IPS-18a (cell line): Measurements from ENCODE around the gene MRPS2.

Experiments
- H3K27ac ChIP-seq: one replicate; pipeline ENCODE4 v1.5.1; 2013; ENCODE audit warnings: low read length
- H3K27me3 ChIP-seq: one replicate; pipeline ENCODE4 v1.6.1; 2013; ENCODE audit warnings: mild to moderate bottlenecking, low read length; ENCODE audit not compliant: control insufficient read depth, insufficient read depth
- H3K36me3 ChIP-seq: one replicate; pipeline ENCODE4 v1.6.1; 2013; ENCODE audit warnings: low read depth, low read length; ENCODE audit not compliant: control insufficient read depth
- H3K4me1 ChIP-seq: one replicate; pipeline ENCODE4 v1.6.1; 2013; ENCODE audit warnings: low read depth, low read length; ENCODE audit not compliant: control insufficient read depth
- H3K4me3 ChIP-seq: one replicate; pipeline ENCODE4 v1.5.1; 2013; ENCODE audit warnings: low read length
- H3K9ac ChIP-seq: one replicate; pipeline ENCODE4 v1.6.1; 2013; ENCODE audit warnings: mild to moderate bottlenecking, low read length, moderate library complexity
- H3K9me3 ChIP-seq: one replicate; pipeline ENCODE4 v1.6.1; 2013; ENCODE audit warnings: low read depth, low read length; ENCODE audit not compliant: control insufficient read depth

The MRPS2 gene

DNA sequence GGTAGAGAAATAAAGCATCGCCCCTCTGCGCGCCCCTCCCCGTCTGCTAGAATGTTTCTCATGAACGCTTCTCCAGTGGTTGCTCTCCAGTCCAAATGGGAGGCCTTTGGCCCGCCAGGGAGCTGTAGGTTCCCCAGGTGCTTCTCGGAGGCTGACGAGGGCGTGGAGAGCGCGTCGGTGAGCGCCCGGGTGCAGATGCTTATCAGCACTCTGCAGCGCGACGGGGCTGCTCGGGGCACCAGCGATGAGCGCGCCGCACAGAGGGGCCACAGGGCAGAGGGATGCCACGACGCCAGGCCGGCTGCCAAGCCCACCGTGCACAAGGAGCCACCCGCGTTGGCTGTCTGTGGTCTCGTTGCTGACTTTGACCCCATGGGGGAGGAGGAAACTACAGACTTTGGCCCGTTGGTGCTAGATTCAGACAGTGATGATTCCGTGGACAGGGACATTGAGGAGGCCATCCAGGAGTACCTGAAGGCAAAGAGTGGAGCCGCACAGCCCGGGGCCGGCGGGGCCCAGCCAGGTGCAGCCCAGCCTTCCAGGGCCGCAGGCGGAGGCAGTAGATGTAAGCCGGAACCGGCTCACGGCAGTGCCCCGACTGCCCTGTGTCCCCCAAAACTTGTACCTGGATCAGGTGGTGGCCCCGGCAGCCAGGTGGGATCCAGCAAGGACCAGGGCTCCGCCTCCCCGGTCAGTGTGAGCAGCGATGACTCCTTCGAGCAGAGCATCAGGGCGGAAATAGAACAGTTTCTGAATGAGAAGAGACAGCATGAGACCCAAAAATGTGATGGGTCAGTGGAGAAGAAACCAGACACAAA is 15.8 kb upstream of the MRPS2 start:
- H3K4me1 ChIP-seq = no peaks in the 10 kb centered on the region
- H3K9ac ChIP-seq = no peak overlapping the region
- H3K27me3 ChIP-seq = no peaks in the 10 kb centered on the region
- H3K27ac ChIP-seq = no peak overlapping the region
- peaks cover 49% of the 10 kb centered on the region for H3K36me3 ChIP-seq
- H3K4me3 ChIP-seq = no peak overlapping the region
- no peaks in the 10 kb centered on the region for H3K9me3 ChIP-seq

DNA sequence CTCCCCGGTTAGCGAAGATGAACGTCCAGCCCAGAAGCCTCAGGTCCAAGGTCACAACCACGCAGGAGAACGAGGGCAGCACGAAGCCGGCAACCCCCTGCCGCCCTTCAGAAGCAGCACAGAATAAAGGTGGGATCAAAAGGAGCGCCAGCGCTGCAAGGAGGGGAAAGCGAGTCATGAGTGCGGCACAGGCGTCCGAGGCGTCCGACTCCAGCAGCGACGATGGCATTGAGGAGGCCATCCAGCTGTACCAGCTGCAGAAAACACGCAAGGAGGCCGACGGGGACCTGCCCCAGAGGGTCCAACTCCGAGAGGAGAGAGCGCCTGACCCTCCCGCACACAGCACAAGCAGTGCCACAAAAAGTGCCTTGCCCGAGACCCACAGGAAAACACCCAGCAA is 15.1 kb upstream of the MRPS2 start:
- Histone ChIP-seq H3K27ac (no peak overlapping the region), H3K4me1 (no peaks in the 10 kb centered on the region), H3K27me3 (no peaks in the 10 kb centered on the region), H3K9ac (no peak overlapping the region), H3K9me3 (no peaks in the 10 kb centered on the region), H3K36me3 (peaks cover 49% of the 10 kb centered on the region), H3K4me3 (no peak overlapping the region)

DNA sequence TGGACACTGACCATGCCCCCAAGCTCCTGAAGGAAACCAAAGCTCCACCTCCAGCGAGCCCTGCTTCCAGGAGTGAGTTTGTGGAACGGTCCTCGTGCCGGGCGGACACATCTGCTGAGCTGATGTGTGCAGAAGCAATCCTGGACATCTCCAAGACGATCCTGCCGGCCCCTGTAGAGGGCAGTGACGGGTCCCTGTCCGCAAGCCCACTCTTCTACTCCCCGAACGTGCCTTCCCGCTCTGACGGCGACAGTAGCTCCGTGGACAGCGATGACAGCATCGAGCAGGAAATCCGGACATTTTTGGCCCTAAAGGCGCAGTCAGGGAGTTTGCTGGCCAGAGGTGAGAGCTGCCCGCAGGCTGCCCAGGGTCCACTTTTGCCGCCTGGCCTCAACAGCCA is 14.7 kb upstream of the MRPS2 start:
- Histone ChIP-seq H3K4me1 (no peaks in the 10 kb centered on the region), H3K9me3 (no peaks in the 10 kb centered on the region), H3K4me3 (no peak overlapping the region), H3K27me3 (no peaks in the 10 kb centered on the region), H3K27ac (no peak overlapping the region), H3K9ac (no peak overlapping the region), H3K36me3 (peaks cover 49% of the 10 kb centered on the region)

DNA sequence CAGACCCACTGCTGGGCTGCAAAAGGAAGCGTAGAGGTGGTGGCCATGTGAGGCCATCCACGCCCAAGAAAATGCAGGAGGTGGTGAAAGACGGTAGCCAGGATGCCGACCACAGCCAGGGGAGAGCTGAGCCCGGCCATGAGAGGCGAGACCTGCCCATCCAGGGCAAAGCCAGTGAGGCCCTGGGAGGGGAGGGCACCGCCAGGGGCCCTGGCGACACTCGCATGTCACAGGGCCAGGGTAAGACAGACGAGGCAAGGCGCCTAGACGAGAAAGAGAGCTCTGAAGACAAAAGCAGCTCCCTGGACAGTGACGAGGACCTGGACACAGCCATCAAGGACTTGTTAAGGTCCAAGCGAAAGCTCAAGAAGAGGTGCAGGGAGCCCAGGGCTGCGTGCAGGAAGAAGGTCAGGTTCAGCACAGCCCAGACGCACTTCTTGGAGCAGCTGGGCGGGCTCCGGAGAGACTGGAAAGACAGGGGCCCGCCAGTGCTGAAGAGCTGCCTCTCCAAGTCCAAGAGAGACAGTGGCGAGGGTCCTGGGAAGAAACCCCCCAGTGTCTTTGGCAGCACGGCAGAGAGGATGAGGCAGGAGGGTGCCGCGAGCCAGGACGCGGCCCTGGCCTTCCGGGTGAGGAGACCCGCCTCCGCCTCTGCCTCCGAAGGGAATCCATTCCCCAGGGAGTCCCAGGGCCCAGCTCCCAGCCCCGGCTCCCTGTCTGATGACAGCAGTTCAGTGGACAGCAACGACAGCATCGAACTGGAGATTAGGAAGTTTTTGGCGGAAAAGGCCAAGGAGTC is 14.0 kb upstream of the MRPS2 start:
- no peak overlapping the region for H3K9ac ChIP-seq
- peaks cover 49% of the 10 kb centered on the region for H3K36me3 ChIP-seq
- H3K4me3 ChIP-seq = no peak overlapping the region

DNA sequence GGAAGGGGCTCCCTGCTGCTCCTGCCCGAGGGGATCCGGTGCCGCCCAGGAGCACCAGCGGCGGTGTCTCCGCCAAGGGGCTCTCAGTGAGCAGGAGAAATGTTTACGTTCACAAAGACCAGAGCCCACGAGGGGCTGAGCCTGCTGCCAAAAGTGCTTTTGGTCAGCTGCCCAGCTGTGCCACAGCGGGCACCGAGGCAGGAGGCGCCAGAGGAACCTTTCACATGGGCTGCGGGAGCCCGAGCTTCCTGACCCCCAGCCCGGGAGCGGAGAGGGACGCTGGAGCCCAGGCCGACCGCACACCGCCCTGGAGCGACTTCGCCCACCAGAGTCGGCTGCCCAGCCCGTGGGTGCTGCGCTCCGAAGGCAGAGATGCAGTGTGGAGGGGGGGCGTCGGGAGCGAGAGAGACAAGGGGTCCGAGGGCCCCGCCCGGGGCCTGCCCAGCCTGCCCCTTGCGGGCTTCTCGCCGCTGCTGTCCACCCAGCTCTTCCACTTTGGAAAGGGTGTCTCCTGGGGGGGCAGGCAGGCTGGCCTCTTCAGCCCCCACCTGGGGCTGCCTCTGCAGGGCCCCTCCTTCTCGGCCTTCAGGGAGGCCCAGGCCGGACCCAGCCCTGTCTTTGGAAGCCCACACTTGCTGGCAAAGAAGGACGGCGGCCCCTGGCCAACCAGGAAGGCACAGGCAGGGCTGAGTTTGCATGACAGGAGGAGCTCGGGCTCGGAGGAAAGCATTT is 13.0 kb upstream of the MRPS2 start:
- H3K4me1 ChIP-seq = no peaks in the 10 kb centered on the region
- peaks cover 49% of the 10 kb centered on the region for H3K36me3 ChIP-seq
- no peak overlapping the region for H3K9ac ChIP-seq
- H3K9me3 ChIP-seq = no peaks in the 10 kb centered on the region
- no peaks in the 10 kb centered on the region for H3K27me3 ChIP-seq
- no peak overlapping the region for H3K27ac ChIP-seq
- no peak overlapping the region for H3K4me3 ChIP-seq

More for the DNA sequence above, 14.0 kb upstream of the MRPS2 start:
- no peaks in the 10 kb centered on the region for H3K9me3 ChIP-seq
- H3K27ac ChIP-seq = no peak overlapping the region
- no peaks in the 10 kb centered on the region for H3K27me3 ChIP-seq
- H3K4me1 ChIP-seq = no peaks in the 10 kb centered on the region

DNA sequence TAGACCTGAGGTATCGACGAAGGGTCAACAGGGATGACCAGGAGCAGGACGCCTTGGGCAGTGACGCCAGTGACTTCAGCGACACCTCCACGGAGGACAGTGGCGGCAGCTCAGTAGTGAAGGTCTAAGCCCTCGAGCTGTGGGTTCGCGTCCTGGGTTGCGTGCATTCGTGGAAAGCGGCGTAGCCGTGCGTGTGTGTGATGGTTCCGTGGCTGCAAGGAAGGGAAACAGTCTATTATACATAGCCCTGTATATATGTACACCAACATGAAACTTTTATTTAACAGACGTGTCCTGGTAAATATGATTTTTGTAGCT is 12.5 kb upstream of the MRPS2 start:
- Histone ChIP-seq H3K27ac (no peak overlapping the region), H3K4me1 (no peaks in the 10 kb centered on the region), H3K4me3 (no peak overlapping the region), H3K9ac (no peak overlapping the region), H3K36me3 (peaks cover 49% of the 10 kb centered on the region), H3K27me3 (no peaks in the 10 kb centered on the region), H3K9me3 (no peaks in the 10 kb centered on the region)

DNA sequence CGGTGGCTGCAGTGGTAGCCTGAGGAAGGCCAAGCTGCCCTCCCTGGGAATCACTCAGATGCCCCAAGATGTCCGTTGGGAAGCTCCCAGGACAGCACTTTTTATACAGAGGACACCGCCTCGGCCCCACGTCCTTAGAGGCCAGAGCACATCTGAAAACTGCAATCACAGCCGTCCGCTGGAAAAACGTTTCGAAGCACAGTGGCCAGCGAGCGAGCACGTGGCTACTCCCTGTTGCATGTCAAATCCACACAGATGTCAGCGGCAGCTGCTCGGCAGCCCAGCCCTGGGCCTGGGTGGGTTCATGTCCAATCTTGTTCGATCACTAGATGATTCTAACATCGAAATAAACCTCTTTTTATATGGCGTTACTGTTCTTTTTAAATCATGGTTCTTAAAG is 12.0 kb upstream of the MRPS2 start:
- peaks cover 44% of the 10 kb centered on the region for H3K36me3 ChIP-seq
- no peaks in the 10 kb centered on the region for H3K27me3 ChIP-seq
- no peak overlapping the region for H3K27ac ChIP-seq
- no peak overlapping the region for H3K9ac ChIP-seq
- no peaks in the 10 kb centered on the region for H3K4me1 ChIP-seq
- no peak overlapping the region for H3K4me3 ChIP-seq
- H3K9me3 ChIP-seq = no peaks in the 10 kb centered on the region

DNA sequence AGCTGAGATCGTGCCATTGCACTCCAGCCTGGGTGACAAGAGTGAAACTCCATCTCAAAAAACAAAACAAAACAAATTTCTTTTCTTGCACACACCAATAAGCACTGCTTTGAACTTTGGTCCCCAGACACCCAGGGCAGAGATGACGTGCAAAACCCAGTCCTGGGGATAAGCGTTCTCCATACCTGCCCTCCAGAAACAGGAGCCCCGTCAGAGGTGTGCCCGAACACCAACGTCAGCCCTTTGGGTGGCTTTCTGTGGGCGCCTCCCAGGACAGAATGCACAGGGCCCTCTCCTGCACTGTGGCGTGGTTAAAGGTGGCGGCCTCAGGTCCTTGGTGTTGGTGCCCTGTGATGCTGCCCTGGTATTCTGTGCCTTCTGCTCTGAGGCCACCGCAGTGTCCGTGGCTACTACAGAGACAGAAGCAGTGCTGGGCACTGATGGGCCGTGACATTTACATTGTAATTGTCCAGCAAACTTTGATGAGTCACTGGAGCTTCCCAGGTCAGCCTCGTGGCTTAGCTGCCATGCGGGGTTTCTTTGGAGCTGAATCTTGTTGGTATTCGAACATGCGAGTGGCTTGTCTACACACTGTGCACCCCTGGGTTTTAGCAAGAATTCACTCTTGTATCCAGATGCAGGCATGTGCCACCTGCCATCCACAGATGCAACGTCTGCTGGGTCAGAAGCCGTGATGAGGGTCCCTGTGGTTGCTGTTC is 11.1 kb upstream of the MRPS2 start:
- H3K27ac ChIP-seq = no peak overlapping the region
- no peaks in the 10 kb centered on the region for H3K4me1 ChIP-seq
- H3K9ac ChIP-seq = no peak overlapping the region
- no peaks in the 10 kb centered on the region for H3K9me3 ChIP-seq
- no peaks in the 10 kb centered on the region for H3K27me3 ChIP-seq
- H3K36me3 ChIP-seq = peaks cover 36% of the 10 kb centered on the region
- no peak overlapping the region for H3K4me3 ChIP-seq

DNA sequence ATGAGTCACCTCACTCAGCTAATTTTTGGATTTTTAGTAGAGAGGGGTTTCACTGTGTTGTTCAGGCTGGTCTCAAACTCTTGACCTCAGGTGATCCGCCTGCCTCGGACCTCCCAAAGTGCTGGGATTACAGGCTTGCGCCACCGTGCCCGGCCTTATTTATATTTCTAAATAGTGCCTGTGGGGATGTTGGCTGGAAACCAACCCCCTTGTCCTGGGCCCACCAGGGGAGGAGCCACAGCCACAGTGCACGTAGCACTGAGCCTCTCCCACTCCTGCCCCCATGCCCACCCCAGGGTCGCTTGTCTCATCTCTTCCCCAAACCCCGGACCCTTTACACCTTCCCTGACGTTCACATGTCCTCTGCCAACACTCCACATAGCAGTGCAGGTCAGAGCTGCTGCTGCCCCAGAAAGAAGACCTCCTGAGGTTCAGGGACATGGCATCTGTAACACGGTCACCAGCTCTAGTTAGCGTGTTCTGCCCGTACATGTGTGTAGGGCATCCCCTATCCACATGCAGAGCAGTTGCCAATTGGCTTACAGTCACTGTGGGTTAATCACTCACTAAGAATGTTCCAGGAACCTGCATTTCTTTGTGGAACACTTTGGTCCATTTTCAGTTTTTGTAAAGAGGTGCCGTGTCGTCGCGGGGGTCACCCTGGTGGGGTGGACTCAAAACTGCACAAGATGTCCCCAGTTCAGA is 10.2 kb upstream of the MRPS2 start:
- Histone ChIP-seq H3K9me3 (no peaks in the 10 kb centered on the region), H3K9ac (no peak overlapping the region), H3K4me3 (no peak overlapping the region), H3K36me3 (peaks cover 26% of the 10 kb centered on the region), H3K27ac (no peak overlapping the region), H3K4me1 (no peaks in the 10 kb centered on the region), H3K27me3 (no peaks in the 10 kb centered on the region)

DNA sequence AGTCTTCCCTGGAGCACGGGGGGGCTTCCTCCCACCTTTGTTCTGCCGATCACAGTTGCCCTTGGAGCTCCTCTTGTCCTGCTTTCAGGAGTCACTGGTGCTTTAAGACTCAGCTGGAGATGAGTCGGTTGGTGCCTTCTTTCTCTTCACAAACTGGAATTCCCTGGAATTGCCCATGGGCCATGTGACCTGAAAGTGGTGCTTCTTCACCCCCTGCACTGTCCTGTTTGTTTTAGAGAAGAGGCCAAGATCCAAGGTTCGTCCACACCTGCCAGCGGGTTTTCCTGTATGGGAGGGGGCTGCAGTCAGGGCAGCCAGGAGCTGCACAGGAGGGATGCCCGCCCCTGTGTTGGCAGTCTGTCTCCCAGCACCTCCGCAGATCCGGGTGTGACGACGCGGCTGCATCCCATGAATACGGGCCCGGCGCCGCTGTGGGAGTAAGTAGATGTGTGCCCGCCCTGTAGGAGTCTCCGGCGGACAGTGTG is 9.5 kb upstream of the MRPS2 start:
- Histone ChIP-seq H3K9ac (no peak overlapping the region), H3K36me3 (peaks cover 19% of the 10 kb centered on the region), H3K4me3 (no peak overlapping the region), H3K27me3 (no peaks in the 10 kb centered on the region), H3K4me1 (no peaks in the 10 kb centered on the region), H3K27ac (no peak overlapping the region), H3K9me3 (no peaks in the 10 kb centered on the region)
